Measurements from ENCODE around the gene CALB2. TPM values are rescaled to one million over a fixed set of nuclear protein-coding genes. Genes with fewer than 3 reads are reported as not detected.

The CALB2 gene
- total RNA-seq = 0.43 and 0.78 TPM in 2 replicates

GRCh38 chr16:71358464-71358998, at the start of gene CALB2:
Gene CALB2, plus strand, starts transcription at chr16:71358723. Its CDS starts 70 bp downstream, at chr16:71358793.

Other genes starting within 250 kb of the CALB2 start
- gene HYDIN, start 128.0 kb upstream of the CALB2 start, total RNA-seq = 4.2 and 5.6 TPM in 2 replicates
- gene CMTR2, start 69.3 kb upstream of the CALB2 start, total RNA-seq = 42.7 and 45.3 TPM in 2 replicates
- gene TLE7, start 83.3 kb downstream of the CALB2 start, total RNA-seq = not detected in 2 replicates
- gene ZNF23, start 103.5 kb downstream of the CALB2 start, total RNA-seq = 10.8 and 11.1 TPM in 2 replicates
- gene ZNF19, start 130.6 kb downstream of the CALB2 start, total RNA-seq = 4.9 and 6.4 TPM in 2 replicates
- 0.22 and 0.26 TPM in 2 replicates for gene CHST4, start 167.7 kb downstream of the CALB2 start, total RNA-seq
- gene TAT, start 218.4 kb downstream of the CALB2 start, total RNA-seq = not detected in 2 replicates